Uterus (tissue), 4 donors: ENCODE data around the gene DHX34. TPM values are rescaled to one million over a fixed set of nuclear protein-coding genes. Genes with fewer than 3 reads are reported as not detected.
"Not testable (repeated sequence)": the region's sequence is repeated elsewhere in the genome, so short reads cannot be mapped to it uniquely, and the experiment has no call there.

Source experiments
- DNase-seq, 2 donors: peaks; one replicate each; pipeline ENCODE4 v3.0.0-alpha.2; 2019 to 2020
- H3K27ac ChIP-seq, 2 donors: fragments of 200-600 bp; sonication (generic); 1 replicate in 1 of 2; 2 replicates in 1 of 2; pipeline ENCODE4 v1.5.1; 2016 to 2018
- H3K27me3 ChIP-seq, 2 donors: fragments of 200-600 bp; sonication (generic); one replicate each; pipeline ENCODE4 v1.5.1; 2018 to 2019; ENCODE audit warnings: control low read depth in 1 of 2
- H3K36me3 ChIP-seq, 2 donors: fragments of 200-600 bp; sonication (generic); one replicate each; pipeline ENCODE4 v1.5.1; 2019; ENCODE audit warnings: control low read depth in 1 of 2
- H3K4me1 ChIP-seq, 2 donors: fragments of 200-600 bp; sonication (generic); one replicate each; pipeline ENCODE4 v1.5.1; 2018 to 2019; ENCODE audit warnings: control low read depth in 1 of 2
- H3K4me3 ChIP-seq, 2 donors: fragments of 200-600 bp; sonication (generic); 1 replicate in 1 of 2; 2 replicates in 1 of 2; pipeline ENCODE4 v1.5.1; 2018 to 2019; ENCODE audit warnings: mild to moderate bottlenecking in 1 of 2
- H3K9me3 ChIP-seq, 2 donors: fragments of 200-600 bp; sonication (generic); one replicate each; pipeline ENCODE4 v1.5.1; 2019; ENCODE audit warnings: control low read depth in 1 of 2
- POLR2A ChIP-seq, 2 donors: fragments of 450-650 bp; IDR thresholded peaks; one replicate each; pipeline ENCODE4 v1.6.1; 2016; ENCODE audit warnings: antibody characterized with exemption in 2 of 2, mild to moderate bottlenecking in 1 of 2, moderate library complexity in 1 of 2
- intact Hi-C: fragments of 100-400 bp; cut with DNase I; formaldehyde crosslinking; loops from one replicate; pipeline ENCODE4 v1.15.1; 2023; ENCODE audit warnings: low total_unique reads
- total RNA-seq, 4 donors: library from RNA; depleted of rRNA in 3 of 4; stranded (reverse); fragments of >200 nt in 3 of 4; gene quantifications; one replicate each; pipeline versions ENCODE4 v1.1.0 to v1.2.4, GENCODE V29; 2014 to 2023
- TF ChIP-seq, protein P1 (sequence below), 4 experiments: fragments of 200-600 bp in 2 of 4; fragments of 450-650 bp in 2 of 4; sonication (generic) in 2 of 4; IDR thresholded peaks; one replicate each; pipeline ENCODE4 v1.5.1; 2016 to 2019; ENCODE audit warnings: antibody characterized with exemption in 4 of 4, mild to moderate bottlenecking in 2 of 4, moderate library complexity in 1 of 4
- donor health status: DM: yes; HTN: yes; CAD: no.

Gene DHX34
- total RNA-seq, 4 donors from 2014 or later, result 11.5 to 17.3 (median 15.8) TPM

DNA sequence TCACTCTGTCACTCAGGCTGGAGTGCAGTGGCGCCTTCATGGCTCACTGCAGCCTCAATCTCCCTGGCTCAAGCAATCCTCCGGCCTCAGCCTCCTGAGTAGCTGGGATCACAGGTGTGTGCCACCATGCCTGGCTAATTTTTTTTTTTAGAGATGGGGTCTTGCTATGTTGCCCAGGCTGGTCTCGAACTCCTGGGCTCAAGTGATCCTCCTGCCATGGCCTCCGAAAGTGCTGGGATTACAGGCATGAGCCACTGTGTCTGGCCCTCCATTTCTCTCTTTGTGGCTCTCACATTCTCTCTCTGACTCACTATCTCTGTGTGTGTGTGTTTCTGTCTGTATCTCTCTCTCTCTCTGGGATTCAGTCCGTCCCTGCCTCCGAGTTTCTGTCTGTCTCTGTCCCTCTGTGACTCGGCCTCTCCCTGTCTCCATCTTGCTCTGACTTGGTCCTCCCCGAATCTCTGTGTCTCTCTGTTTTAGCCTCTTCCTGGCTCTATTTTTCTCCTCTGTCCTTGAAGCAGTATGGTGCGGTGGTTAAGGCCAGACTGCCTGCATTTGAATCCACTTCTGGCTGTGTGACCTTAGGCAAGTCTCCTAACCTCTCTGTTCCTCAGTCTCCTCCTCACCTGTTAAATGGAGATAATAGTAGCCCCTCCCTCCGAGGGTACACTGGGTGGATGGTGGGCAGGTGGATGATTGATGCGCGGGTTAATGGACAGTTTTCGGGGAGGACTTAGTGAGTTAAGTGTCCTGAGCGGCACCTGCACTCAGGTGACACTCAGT lies 59.2 kb downstream of the DHX34 start:
- Histone ChIP-seq H3K4me1 (no peaks in the 10 kb centered on the region), H3K27me3 (no peaks in the 10 kb centered on the region), H3K36me3 (no peaks in the 10 kb centered on the region), H3K27ac (no peak overlapping the region), H3K4me3 (no peak overlapping the region), H3K9me3 (no peaks in the 10 kb centered on the region)
- intact Hi-C loops, result no loop called here
- TF ChIP-seq POLR2A (IDR thresholded peaks at IDR 0.05), result no peak
- DNase-seq, result no peak

DNA sequence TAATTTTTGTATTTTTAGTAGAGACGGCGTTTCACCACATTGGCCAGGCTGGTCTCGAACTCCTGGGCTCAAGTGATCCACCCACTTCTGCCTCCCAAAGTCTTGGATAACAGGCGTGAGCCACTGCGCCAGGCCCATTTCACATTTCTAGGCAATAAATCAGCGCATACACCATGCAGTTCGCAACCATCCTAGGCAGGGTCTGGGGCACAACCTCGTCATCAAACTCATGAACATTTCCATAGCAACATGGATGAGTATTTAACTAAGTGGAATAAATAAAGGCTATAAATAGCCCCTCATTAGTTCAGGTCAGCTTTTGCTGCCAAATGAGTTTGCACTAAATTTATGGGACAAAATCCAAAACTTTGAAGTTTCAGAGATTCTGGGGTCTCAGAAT lies 62.0 kb downstream of the DHX34 start:
- Histone ChIP-seq H3K4me1 (no peaks in the 10 kb centered on the region), H3K4me3 (no peak overlapping the region), H3K36me3 (no peaks in the 10 kb centered on the region), H3K27me3 (no peaks in the 10 kb centered on the region), H3K9me3 (no peaks in the 10 kb centered on the region), H3K27ac (peak overlapping the region in 1 of 2 donors; percentile 15)
- intact Hi-C loops, result no loop called here
- TF ChIP-seq, protein P1, sequence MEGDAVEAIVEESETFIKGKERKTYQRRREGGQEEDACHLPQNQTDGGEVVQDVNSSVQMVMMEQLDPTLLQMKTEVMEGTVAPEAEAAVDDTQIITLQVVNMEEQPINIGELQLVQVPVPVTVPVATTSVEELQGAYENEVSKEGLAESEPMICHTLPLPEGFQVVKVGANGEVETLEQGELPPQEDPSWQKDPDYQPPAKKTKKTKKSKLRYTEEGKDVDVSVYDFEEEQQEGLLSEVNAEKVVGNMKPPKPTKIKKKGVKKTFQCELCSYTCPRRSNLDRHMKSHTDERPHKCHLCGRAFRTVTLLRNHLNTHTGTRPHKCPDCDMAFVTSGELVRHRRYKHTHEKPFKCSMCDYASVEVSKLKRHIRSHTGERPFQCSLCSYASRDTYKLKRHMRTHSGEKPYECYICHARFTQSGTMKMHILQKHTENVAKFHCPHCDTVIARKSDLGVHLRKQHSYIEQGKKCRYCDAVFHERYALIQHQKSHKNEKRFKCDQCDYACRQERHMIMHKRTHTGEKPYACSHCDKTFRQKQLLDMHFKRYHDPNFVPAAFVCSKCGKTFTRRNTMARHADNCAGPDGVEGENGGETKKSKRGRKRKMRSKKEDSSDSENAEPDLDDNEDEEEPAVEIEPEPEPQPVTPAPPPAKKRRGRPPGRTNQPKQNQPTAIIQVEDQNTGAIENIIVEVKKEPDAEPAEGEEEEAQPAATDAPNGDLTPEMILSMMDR (IDR thresholded peaks at IDR 0.05), result no peak
- no peak for TF ChIP-seq POLR2A (IDR thresholded peaks at IDR 0.05)
- DNase-seq, result no peak

DNA sequence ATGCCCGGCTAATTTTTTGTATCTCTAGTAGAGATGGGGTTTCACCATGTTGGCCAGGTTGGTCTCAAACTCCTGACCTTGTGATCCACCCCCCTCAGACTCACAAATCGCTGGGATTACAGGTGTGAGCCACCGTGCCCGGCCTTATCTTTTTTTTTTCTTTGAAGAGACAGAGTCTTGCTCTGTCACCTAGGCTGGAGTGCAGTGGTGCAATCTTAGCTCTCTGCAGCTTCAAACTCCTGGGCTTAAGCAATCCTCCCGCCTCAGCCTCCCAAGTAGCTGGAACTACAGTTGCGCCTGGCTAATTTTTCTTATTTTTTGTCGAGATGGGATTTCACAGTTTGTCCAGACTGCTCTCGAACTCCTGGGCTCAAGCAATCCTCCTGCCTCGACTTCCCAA lies 62.6 kb downstream of the DHX34 start:
- H3K4me1 ChIP-seq, H3K36me3 ChIP-seq, intact Hi-C loops, H3K27me3 ChIP-seq, H3K4me3 ChIP-seq, DNase-seq, H3K27ac ChIP-seq, H3K9me3 ChIP-seq: not testable (repeated sequence)

DNA sequence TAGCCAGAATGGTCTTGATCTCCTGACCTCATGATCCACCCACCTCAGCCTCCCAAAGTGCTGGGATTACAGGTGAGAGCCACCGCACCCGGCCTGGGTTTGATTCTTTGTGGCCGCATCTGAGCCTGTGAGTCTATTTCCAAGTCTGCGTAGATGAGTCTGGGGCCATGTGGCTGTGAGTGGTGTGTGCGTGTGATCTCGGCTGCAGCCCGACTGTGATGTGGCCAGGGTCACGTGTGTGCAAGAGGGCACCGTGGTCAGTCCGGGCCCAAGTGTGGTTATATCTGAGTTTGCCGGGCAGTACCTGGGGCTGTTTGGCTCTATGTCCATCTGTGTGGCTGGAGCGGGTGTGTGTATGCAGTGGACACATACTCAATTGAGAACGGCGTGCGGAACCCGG lies 64.8 kb downstream of the DHX34 start:
- H3K36me3 ChIP-seq, result no peaks in the 10 kb centered on the region
- no peak for TF ChIP-seq POLR2A (IDR thresholded peaks at IDR 0.05)
- TF ChIP-seq, protein P1 (IDR thresholded peaks at IDR 0.05), result no peak
- H3K4me3 ChIP-seq, result no peak overlapping the region
- peaks cover 0 to 10% of the 10 kb centered on the region in 2 donors for H3K4me1 ChIP-seq
- H3K9me3 ChIP-seq, result no peaks in the 10 kb centered on the region
- intact Hi-C loops, result no loop called here
- no peaks in the 10 kb centered on the region for H3K27me3 ChIP-seq
- DNase-seq, result no peak
- H3K27ac ChIP-seq, result no peak overlapping the region

DNA sequence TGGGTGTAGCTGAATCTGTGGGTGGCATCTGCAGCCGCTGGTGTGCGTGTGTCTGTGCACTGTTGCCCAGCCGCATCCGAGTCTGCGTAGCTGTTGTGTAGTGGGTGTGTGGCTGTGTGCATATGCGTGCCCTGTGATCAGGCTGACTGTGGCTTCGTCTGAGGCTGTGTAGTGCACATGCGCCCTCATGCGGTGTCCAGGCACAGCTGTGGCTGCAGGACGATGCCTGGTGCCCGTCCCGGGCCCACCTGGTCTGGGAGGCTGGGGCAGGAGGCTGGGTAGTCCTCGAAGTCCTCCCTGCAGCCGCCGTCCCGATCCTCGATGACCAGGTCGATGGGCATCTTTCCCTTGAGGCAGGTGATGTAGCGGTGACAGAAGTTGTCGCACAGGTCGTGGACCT lies 65.4 kb downstream of the DHX34 start:
- TF ChIP-seq, protein P1 (IDR thresholded peaks at IDR 0.05), result no peak
- TF ChIP-seq POLR2A (IDR thresholded peaks at IDR 0.05), result no peak
- H3K36me3 ChIP-seq, result no peaks in the 10 kb centered on the region
- H3K27ac ChIP-seq, result no peak overlapping the region
- peaks cover 0 to 10% of the 10 kb centered on the region in 2 donors for H3K4me1 ChIP-seq
- H3K27me3 ChIP-seq, result no peaks in the 10 kb centered on the region
- no peak overlapping the region for H3K4me3 ChIP-seq
- no peak for DNase-seq
- H3K9me3 ChIP-seq, result no peaks in the 10 kb centered on the region
- intact Hi-C loops, result no loop called here

DNA sequence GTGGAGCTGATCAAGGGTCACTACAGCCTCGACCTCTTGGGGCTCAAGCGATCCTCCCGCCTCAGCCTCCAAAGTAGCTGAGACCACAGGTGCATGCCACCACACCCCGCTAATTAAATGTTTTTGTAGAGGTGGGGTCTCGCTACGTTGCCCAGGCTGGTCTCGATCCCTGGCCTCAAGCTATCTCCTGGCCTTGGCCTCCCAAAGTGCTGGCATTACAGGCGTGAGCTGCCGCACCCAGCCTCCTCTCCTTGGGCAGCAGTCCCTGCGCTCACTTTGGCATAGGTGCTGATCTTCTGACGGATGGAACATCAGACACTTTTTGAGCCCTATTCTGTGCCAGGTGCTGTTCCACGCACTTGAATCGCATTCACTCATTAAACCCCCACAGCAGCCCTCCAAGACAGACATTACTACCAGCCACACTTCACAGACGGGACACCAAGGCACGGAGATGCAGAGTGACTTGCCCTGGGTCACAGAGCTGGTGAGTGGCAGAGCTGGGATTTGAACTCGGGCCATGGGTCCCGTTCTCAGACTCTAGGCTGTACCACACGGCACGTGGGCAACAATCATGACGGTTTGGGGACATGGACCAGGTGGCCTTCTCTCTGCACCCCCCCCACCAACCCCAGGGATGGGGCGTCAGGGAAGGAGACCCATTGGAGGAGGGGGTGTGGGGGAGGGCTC lies 67.0 kb downstream of the DHX34 start:
- Histone ChIP-seq H3K36me3 (no peaks in the 10 kb centered on the region), H3K27me3 (no peaks in the 10 kb centered on the region), H3K4me3 (no peak overlapping the region), H3K4me1 (peaks cover 0 to 10% of the 10 kb centered on the region in 2 donors), H3K9me3 (no peaks in the 10 kb centered on the region), H3K27ac (no peak overlapping the region)
- intact Hi-C loops, result no loop called here
- no peak for TF ChIP-seq POLR2A (IDR thresholded peaks at IDR 0.05)
- TF ChIP-seq, protein P1 (IDR thresholded peaks at IDR 0.05), result no peak
- DNase-seq, result no peak
